Epithelial cell of proximal tubule (primary cell): Measurements from ENCODE around the gene SNRNP40. TPM values are rescaled to one million over a fixed set of nuclear protein-coding genes. Genes with fewer than 3 reads are reported as not detected.

Source experiments
- DNase-seq: peaks from one replicate; pipeline ENCODE4 v3.0.0-alpha.2; 2011; ENCODE audit warnings: low read depth
- H3K4me3 ChIP-seq: 2 replicates; pipeline ENCODE4 v1.5.1; 2011; ENCODE audit warnings: low read depth, mild to moderate bottlenecking, low read length
- total RNA-seq: library from RNA; depleted of rRNA; stranded (reverse); fragments of >200 nt; gene quantifications from 2 replicates; pipeline ENCODE4 v1.2.3, GENCODE V29; 2015
- TF ChIP-seq, protein P1 (sequence below): conservative IDR thresholded peaks from 2 replicates; pipeline ENCODE4 v1.5.1; 2012; ENCODE audit warnings: low read depth, mild to moderate bottlenecking, low read length

SNRNP40 gene
- total RNA-seq, 1 donor from 2014 or later: 67.9 TPM

DNA sequence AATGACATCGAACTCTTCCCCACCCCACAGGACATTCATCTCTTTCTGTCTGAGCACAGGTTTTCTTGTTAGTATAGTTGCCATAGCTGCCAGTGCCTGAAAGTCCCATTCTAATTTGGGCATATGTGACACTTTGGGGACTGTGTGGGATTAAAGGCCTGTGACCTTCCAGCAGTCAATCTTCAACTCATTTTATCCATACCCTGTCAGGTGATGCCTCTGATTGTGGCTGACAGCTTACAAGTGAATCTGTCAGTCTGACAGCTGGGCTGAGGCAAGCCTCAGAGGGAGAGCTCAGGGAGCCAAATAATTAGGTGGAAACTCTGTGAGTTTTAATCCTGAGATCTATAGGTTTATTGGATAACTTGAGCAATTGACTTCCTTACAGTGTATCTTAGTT is 29.9 kb upstream of the SNRNP40 start:
- TF ChIP-seq, protein P1, sequence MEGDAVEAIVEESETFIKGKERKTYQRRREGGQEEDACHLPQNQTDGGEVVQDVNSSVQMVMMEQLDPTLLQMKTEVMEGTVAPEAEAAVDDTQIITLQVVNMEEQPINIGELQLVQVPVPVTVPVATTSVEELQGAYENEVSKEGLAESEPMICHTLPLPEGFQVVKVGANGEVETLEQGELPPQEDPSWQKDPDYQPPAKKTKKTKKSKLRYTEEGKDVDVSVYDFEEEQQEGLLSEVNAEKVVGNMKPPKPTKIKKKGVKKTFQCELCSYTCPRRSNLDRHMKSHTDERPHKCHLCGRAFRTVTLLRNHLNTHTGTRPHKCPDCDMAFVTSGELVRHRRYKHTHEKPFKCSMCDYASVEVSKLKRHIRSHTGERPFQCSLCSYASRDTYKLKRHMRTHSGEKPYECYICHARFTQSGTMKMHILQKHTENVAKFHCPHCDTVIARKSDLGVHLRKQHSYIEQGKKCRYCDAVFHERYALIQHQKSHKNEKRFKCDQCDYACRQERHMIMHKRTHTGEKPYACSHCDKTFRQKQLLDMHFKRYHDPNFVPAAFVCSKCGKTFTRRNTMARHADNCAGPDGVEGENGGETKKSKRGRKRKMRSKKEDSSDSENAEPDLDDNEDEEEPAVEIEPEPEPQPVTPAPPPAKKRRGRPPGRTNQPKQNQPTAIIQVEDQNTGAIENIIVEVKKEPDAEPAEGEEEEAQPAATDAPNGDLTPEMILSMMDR: no peak
- DNase-seq: no peak
- no peak overlapping the region for H3K4me3 ChIP-seq

DNA sequence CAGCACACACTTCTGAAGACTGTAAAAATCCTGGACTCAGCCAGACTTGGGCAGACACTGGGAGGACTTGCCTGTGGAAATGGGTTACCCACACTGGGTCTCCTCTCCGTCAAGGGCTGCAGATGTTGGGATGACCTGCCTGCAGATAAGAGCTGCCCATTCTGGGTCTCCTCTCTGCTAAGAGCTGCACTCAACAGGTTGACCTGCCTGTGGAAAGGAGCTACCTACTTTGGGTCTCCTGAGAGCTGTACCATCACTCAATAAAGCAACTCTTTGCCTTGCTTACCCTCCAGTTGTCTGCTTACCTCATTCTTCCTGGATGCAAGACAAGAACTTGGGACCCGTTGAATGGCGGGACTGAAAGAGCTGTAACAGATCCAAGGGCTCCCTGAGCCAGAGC is 28.4 kb upstream of the SNRNP40 start:
- TF ChIP-seq, protein P1: no peak
- DNase-seq: no peak
- H3K4me3 ChIP-seq: no peak overlapping the region

DNA sequence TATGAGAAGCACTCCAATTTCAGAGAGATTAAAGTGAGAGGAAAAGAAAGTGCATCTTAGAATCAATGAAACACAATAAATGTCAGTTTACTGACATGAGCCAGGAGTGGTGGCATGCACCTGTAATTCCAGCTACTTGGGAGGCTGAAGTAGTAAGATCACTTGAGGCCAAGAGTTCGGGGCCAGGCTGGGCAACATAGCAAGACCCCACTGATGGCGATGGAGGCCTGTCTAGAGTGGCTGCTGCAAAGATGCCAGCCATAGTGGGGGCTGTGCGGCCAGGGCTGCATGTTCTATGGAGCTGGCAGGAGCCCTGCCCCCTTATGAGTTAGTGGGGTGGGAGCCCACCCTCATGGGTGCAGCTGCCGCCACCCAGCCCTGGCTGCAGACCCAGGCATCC is 27.5 kb upstream of the SNRNP40 start:
- no peak overlapping the region for H3K4me3 ChIP-seq
- TF ChIP-seq, protein P1: no peak
- DNase-seq: no peak

DNA sequence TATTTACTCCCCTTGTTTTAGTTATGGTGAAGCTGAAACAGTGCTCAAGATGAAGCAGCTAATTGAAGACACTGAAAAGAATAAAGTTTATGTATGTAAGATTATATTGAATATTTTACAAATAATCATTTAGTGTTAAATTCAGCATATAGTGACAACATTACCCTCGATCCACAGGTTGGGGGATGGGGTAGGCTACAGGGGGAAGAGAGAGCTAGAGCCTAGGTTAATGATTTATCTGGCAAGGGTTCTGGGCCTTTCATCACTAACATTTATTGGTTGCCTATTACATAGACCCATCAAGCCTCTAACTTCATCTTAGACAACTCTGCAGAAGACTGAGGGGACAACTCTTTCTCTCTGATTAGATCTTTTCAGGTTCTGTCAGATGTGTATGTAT is 21.6 kb upstream of the SNRNP40 start:
- H3K4me3 ChIP-seq: no peak overlapping the region
- DNase-seq: no peak
- TF ChIP-seq, protein P1: no peak

DNA sequence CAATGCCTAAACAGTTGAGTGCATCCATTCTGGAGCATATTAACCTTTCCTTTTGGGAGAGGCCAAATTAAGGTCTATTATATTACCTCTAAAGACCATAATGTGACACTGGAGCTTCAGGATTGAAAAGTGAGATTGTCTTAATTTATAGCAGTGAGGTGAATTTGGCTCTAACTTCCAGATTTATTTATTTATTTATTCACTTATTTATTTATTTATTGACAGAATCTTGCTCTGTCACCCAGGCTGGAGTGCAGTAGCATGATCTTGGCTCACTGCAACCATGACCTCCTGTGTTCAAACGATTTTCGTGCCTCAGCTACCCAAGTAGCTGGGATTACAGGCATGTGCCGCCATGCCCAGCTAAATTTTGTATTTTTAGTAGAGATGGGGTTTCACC is 19.3 kb upstream of the SNRNP40 start:
- TF ChIP-seq, protein P1: no peak
- no peak overlapping the region for H3K4me3 ChIP-seq
- no peak for DNase-seq

DNA sequence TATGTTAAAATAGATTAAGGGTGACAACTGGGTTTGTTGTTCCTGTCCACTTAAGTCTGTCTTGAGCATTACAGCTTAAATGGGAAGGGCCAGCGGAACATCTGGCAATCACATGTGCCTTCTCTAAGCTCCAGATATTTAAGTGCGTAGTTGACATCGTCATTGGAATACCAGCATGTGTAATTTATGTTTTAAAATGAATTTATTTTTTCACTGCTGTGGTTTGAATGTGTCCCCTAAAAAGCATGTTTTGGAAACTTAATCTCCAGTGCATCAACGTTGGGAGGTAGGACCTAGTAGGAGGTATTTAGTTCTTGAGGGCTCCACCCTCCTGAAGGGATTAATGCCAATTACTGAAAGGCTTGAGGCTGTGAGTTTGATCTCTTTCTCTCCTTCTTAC is 13.6 kb upstream of the SNRNP40 start:
- TF ChIP-seq, protein P1: no peak
- no peak overlapping the region for H3K4me3 ChIP-seq
- DNase-seq: no peak

DNA sequence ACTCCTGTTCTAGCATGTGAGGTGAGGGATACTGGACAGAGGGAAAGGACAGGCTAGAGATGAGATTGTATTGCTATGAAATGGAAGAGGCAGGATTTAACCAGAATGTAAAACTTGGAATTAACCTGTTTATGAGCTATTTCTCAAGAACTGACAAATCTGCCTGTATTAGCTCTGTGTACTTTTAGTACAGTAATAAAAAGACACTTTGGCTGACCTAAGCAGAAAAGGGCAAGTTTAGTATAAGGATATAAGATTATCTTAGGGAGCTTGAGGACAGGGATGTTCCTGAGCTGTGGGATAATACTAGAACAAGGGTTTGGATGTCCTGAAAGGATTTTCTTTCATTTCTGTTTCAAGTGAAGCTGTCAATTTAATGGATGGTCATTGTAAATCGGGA is 11.4 kb upstream of the SNRNP40 start:
- no peak for DNase-seq
- TF ChIP-seq, protein P1: no peak
- H3K4me3 ChIP-seq: no peak overlapping the region
